ENCODE results near the gene ANGPT4. TPM values are rescaled to one million over a fixed set of nuclear protein-coding genes. Genes with fewer than 3 reads are reported as not detected.

The ANGPT4 gene
- polyA plus RNA-seq, 1 experiment: not detected

GRCh38 chr20:878511-879307, 37.4 kb downstream of the ANGPT4 start:
- no peak for DNase-seq (ENCODE audit: low read depth)
- ChIA-PET POLR2A (no interaction called here), CTCF (interaction anchor here (1.1 to 1.8 kb wide), 2 partner anchors 9 to 79 kb away, joined by 3 to 4 read pairs; no protein-coding TSS in a partner anchor)
- H3K4me3 ChIP-seq (ENCODE audit: low read depth, low read length): no peak overlapping the region
- no peak for TF ChIP-seq CTCF (IDR thresholded peaks at IDR 0.05; ENCODE audit: insufficient read depth, low read depth, low read length)
- no peaks in the 10 kb centered on the region for H3K27me3 ChIP-seq (ENCODE audit: control insufficient read depth, insufficient read depth, low read length)
- H3K36me3 ChIP-seq (ENCODE audit: control insufficient read depth, insufficient read depth, low read length): no peaks in the 10 kb centered on the region

GRCh38 chr20:877814-878213, 38.3 kb downstream of the ANGPT4 start:
- DNase-seq (ENCODE audit: low read depth): no peak
- CTCF ChIA-PET: interaction anchor here (1.8 kb wide), 1 partner anchor 80 kb away, joined by 4 read pairs; no protein-coding TSS in a partner anchor
- Histone ChIP-seq H3K4me3 (ENCODE audit: low read depth, low read length) (no peak overlapping the region), H3K27me3 (ENCODE audit: control insufficient read depth, insufficient read depth, low read length) (no peaks in the 10 kb centered on the region), H3K36me3 (ENCODE audit: control insufficient read depth, insufficient read depth, low read length) (no peaks in the 10 kb centered on the region)
- POLR2A ChIA-PET: no interaction called here
- no peak for TF ChIP-seq CTCF (IDR thresholded peaks at IDR 0.05; ENCODE audit: insufficient read depth, low read depth, low read length)

DNA sequence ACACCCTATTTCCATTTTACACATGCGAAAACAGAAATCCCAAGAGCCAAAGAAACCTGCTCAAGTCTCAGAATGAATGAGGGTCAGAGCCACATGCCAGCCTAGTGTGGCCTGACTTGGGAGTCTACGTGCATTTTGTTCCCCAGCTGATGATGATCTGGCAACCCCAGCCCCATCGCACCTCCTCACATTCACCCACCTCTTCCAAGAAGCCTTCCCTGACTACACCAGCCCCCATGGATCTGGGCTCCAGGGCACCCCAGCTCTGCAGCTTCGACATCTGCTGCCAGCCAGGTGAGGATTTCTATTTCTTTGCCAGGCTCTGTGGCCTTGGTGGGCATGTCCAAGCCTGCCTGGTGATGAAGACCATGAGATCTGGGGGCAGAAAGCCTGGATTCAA, 41.0 kb downstream of the ANGPT4 start:
- no peak for DNase-seq (ENCODE audit: low read depth)
- Histone ChIP-seq H3K27me3 (ENCODE audit: control insufficient read depth, insufficient read depth, low read length) (no peaks in the 10 kb centered on the region; the same call in 1 of the 2 replicates), H3K36me3 (ENCODE audit: control insufficient read depth, insufficient read depth, low read length) (no peaks in the 10 kb centered on the region), H3K4me3 (ENCODE audit: low read depth, low read length) (no peak overlapping the region)
- ChIA-PET CTCF (no interaction called here), POLR2A (no interaction called here)
- TF ChIP-seq CTCF (IDR thresholded peaks at IDR 0.05; ENCODE audit: insufficient read depth, low read depth, low read length): no peak

DNA sequence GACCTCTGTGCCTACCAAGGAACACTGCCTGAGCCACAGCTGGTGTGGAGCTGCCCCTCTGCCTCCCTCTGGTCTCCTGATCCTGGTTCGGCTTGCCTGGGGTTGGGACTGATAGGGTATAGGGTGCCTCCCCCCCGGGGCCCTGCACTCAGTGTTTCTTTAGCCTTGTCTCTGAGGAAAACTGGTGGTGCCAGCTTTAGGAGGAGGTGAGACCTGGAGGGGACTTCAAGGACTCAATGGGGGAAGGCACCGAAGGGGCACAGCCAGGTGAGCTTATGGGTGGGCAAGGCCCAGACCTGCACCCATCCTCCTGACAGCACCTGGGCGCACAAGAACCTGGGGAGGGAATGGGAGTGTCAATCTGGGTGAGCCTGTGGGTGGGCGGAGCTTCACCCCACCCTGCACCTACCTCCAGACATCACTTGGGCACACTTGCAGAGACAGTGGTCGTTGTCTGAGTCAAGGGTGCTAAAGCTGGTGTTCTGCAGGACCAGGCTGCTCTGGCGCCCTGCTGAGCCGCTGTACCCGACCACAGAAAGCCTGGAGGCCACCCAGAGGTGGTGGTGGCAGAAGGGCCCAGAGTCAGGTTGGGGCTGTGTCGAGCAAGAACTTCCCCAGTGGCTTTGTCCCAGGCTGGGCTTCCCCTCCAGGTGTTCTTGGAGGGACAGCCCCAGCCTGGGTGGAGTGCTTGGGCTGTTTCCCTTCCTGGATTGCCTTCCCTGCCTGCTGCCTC, 42.1 kb downstream of the ANGPT4 start:
- DNase-seq (ENCODE audit: low read depth): no peak
- Histone ChIP-seq H3K4me3 (ENCODE audit: low read depth, low read length) (no peak overlapping the region), H3K36me3 (ENCODE audit: control insufficient read depth, insufficient read depth, low read length) (no peaks in the 10 kb centered on the region), H3K27me3 (ENCODE audit: control insufficient read depth, insufficient read depth, low read length) (no peaks in the 10 kb centered on the region; the same call in 1 of the 2 replicates)
- TF ChIP-seq CTCF (IDR thresholded peaks at IDR 0.05; ENCODE audit: insufficient read depth, low read depth, low read length): no peak
- ChIA-PET POLR2A (no interaction called here), CTCF (interaction anchor here (0.7 kb wide), 1 partner anchor 36 kb away, joined by 3 read pairs; no protein-coding TSS in a partner anchor)

DNA sequence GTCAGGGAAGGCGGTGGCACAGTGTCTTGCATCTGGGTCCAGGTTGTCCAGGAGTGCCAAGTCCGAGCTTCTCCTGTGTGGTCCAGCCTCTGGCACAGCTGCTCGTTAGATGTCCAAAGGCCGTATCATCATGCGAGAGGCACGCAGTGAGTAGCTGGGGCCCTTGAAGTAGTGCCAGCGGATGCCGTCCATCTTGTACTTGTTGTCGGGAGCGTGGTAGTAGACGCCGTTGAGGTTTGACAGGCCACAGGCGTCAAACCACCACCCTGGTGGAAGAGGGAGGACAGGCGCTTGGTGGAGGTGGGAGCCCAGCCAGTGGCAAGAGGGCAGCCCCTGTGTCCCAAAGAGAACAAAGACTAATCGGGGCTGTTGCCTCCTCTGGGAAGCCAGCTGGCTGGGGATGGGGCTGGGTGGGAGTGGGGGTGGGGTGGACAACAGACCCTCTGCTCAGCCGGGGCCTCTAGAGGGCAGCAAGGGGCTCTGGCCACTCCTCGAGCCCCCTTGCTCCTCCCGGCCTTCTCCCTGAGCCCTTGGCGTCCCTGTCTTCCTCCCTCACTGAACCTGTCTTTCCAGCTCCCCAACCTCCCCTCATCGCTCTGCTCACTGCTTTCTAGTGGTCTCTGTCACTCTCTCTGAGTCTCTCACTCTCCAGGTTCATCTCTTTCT, 43.1 kb downstream of the ANGPT4 start:
- DNase-seq (ENCODE audit: low read depth): no peak
- ChIA-PET POLR2A (no interaction called here), CTCF (no interaction called here)
- Histone ChIP-seq H3K36me3 (ENCODE audit: control insufficient read depth, insufficient read depth, low read length) (no peaks in the 10 kb centered on the region), H3K27me3 (ENCODE audit: control insufficient read depth, insufficient read depth, low read length) (no peaks in the 10 kb centered on the region; the same call in 1 of the 2 replicates), H3K4me3 (ENCODE audit: low read depth, low read length) (no peak overlapping the region)
- TF ChIP-seq CTCF (IDR thresholded peaks at IDR 0.05; ENCODE audit: insufficient read depth, low read depth, low read length): no peak
